Measurements from ENCODE around the gene ATG9B. TPM values are rescaled to one million over a fixed set of nuclear protein-coding genes. Genes with fewer than 3 reads are reported as not detected.

The ATG9B gene
- total and polyA plus RNA-seq, 9 of the 15 experiments (the other 6 are each of a cell fraction or from before 2014, with no cell fraction given): 0.29 to 8.0 (median 2.1) TPM

DNA sequence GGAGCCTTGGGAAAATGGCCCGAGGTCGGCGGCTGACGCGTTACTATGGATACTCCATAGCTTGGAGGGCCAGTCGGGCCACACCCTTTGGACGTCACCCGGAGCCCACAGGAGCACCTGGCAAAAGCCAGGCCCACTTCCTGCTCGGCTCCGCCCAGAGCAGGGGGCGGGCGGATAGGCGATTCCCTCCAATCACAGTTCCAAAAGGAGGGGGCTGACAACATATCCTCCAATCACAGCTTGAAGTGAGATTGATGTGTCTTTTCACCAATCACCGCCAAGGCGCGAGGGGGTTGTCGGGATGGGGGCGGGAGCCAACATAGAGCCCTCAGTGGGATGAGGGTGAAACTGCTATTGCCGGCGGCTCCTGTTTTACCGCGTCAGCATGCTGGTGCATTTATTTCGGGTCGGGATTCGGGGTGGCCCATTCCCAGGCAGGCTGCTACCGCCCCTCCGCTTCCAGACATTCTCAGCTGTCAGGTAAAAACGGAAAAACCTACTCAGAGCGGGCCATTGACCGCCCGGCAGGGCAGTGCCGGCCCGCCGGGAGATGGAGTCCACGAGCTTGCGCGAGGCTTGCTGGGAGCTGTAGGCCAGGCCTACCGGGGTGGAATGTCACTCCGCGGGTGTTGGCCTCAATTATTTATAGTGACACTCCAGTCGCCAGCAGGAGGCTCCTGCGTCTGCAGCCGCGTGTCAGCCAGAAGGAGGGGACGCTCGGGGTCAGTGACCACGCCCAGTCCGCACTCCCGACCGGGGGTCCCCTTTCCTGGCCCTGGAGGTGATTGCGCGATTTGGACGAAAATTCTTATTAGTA is 4.0 kb upstream of the ATG9B start, which contains the start of gene ABCB8 (continued):
- no peak for TF ChIP-seq SMARCB1 (IDR thresholded peaks at IDR 0.05; ENCODE audit: insufficient read length, low read depth)
- TF ChIP-seq RBM22 (IDR thresholded peaks at IDR 0.05; ENCODE audit: low read depth, low read length, poor library complexity, severe bottlenecking): peak; percentile 21
- TF ChIP-seq ZNF253 (CRISPR knock-in tag; conservative IDR thresholded peaks at IDR 0.05): no peak
- no peak for TF ChIP-seq U2AF1 (optimal IDR thresholded peaks at IDR 0.05; ENCODE audit: low read depth, low read length)
- TF ChIP-seq ZNF224 (CRISPR knock-in tag; IDR thresholded peaks at IDR 0.05): peak; percentile 57; the same call in 1 of the 2 replicates
- no peak; the same call in 1 of the 2 replicates for TF ChIP-seq BCOR (IDR thresholded peaks at IDR 0.05)
- TF ChIP-seq TRIM28 (IDR thresholded peaks at IDR 0.05): no peak; the same call in none of the 2 replicates
- TF ChIP-seq, protein P1, sequence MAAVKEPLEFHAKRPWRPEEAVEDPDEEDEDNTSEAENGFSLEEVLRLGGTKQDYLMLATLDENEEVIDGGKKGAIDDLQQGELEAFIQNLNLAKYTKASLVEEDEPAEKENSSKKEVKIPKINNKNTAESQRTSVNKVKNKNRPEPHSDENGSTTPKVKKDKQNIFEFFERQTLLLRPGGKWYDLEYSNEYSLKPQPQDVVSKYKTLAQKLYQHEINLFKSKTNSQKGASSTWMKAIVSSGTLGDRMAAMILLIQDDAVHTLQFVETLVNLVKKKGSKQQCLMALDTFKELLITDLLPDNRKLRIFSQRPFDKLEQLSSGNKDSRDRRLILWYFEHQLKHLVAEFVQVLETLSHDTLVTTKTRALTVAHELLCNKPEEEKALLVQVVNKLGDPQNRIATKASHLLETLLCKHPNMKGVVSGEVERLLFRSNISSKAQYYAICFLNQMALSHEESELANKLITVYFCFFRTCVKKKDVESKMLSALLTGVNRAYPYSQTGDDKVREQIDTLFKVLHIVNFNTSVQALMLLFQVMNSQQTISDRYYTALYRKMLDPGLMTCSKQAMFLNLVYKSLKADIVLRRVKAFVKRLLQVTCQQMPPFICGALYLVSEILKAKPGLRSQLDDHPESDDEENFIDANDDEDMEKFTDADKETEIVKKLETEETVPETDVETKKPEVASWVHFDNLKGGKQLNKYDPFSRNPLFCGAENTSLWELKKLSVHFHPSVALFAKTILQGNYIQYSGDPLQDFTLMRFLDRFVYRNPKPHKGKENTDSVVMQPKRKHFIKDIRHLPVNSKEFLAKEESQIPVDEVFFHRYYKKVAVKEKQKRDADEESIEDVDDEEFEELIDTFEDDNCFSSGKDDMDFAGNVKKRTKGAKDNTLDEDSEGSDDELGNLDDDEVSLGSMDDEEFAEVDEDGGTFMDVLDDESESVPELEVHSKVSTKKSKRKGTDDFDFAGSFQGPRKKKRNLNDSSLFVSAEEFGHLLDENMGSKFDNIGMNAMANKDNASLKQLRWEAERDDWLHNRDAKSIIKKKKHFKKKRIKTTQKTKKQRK (IDR thresholded peaks at IDR 0.05; ENCODE audit: borderline replicate concordance, low read depth, low read length): peak; percentile 94
- TF ChIP-seq ZNF124 (CRISPR knock-in tag; IDR thresholded peaks at IDR 0.05): no peak
- TF ChIP-seq U2AF2 (optimal IDR thresholded peaks at IDR 0.05; ENCODE audit: low read depth, low read length): no peak
- TF ChIP-seq HMGN3 (IDR thresholded peaks at IDR 0.05; ENCODE audit: borderline replicate concordance, extremely low read depth, insufficient read length, low read depth, low read length): peak; percentile 88
- TF ChIP-seq ZNF41 (CRISPR knock-in tag; conservative IDR thresholded peaks at IDR 0.05): no peak; the same call in 1 of the 2 replicates
- TF ChIP-seq, protein P2, sequence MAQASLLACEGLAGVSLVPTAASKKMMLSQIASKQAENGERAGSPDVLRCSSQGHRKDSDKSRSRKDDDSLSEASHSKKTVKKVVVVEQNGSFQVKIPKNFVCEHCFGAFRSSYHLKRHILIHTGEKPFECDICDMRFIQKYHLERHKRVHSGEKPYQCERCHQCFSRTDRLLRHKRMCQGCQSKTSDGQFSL (CRISPR knock-in tag; IDR thresholded peaks at IDR 0.05): no peak; the same call in 1 of the 2 replicates
- TF ChIP-seq, protein P2 (tag; IDR thresholded peaks at IDR 0.05): no peak
